Measurements from ENCODE around the gene FRMD1.

DNA sequence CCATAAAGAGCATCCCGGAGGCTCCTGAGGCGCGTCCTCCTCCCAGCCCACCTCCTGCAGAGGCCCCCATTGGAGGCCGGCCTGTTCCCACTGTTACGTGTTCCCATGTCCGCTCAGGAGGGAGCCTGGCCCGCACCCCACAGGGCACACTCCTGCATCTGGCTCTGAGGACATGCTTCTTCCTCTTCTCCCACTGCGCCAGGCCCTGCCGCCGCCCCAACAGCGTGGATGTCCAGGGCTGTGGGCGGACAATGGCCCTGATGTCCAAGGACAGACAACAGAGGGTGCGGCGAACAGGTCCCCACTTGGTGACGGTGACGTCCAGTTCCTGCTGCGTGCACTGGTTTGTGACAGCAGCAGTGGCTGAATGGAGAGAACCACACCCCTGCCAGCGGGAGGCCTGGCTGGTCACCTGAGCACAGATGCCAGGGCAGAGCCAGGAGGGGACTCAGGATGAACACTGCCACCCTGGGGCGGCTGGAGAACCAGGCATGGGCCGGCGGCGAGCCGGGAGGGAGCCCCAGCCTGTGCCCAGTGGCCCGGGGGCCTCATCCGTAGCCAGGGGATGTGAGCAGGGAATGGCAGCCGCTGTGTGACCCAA lies 26.6 kb downstream of the FRMD1 start:
- TF ChIP-seq, protein P1, sequence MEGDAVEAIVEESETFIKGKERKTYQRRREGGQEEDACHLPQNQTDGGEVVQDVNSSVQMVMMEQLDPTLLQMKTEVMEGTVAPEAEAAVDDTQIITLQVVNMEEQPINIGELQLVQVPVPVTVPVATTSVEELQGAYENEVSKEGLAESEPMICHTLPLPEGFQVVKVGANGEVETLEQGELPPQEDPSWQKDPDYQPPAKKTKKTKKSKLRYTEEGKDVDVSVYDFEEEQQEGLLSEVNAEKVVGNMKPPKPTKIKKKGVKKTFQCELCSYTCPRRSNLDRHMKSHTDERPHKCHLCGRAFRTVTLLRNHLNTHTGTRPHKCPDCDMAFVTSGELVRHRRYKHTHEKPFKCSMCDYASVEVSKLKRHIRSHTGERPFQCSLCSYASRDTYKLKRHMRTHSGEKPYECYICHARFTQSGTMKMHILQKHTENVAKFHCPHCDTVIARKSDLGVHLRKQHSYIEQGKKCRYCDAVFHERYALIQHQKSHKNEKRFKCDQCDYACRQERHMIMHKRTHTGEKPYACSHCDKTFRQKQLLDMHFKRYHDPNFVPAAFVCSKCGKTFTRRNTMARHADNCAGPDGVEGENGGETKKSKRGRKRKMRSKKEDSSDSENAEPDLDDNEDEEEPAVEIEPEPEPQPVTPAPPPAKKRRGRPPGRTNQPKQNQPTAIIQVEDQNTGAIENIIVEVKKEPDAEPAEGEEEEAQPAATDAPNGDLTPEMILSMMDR (IDR thresholded peaks at IDR 0.05; ENCODE audit: control extremely low read depth in 1 of 3, insufficient read depth in 1 of 3, low read depth in 1 of 3, low read length in 3 of 3), result no peak
- TF ChIP-seq, protein P2, sequence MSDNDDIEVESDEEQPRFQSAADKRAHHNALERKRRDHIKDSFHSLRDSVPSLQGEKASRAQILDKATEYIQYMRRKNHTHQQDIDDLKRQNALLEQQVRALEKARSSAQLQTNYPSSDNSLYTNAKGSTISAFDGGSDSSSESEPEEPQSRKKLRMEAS (IDR thresholded peaks at IDR 0.05), result no peak
- TF ChIP-seq RFX5 (IDR thresholded peaks at IDR 0.05; ENCODE audit: borderline replicate concordance, low read depth, low read length) (no peak), POLR2AphosphoS5 (IDR thresholded peaks at IDR 0.05; ENCODE audit: low read depth, low read length) (no peak), SIN3A (conservative IDR thresholded peaks at IDR 0.05 in 1 of 2, IDR thresholded peaks at IDR 0.05 in 1 of 2; ENCODE audit: low read depth in 1 of 2, low read length in 2 of 2) (no peak), POLR2A (IDR thresholded peaks at IDR 0.05; ENCODE audit: control extremely low read depth in 1 of 2, low read depth in 2 of 2, low read length in 2 of 2) (no peak), JUN (IDR thresholded peaks at IDR 0.05; ENCODE audit: low read depth, low read length) (no peak), ZNF274 (IDR thresholded peaks at IDR 0.05; ENCODE audit: borderline replicate concordance, extremely low read depth, low read length) (no peak), RXRA (IDR thresholded peaks at IDR 0.05; ENCODE audit: insufficient read depth, low read depth, low read length) (no peak), PHF8 (conservative IDR thresholded peaks at IDR 0.05; ENCODE audit: low read depth, low read length) (no peak), SRF (IDR thresholded peaks at IDR 0.05; ENCODE audit: low read depth, low read length) (no peak)
- TF ChIP-seq, protein P3, sequence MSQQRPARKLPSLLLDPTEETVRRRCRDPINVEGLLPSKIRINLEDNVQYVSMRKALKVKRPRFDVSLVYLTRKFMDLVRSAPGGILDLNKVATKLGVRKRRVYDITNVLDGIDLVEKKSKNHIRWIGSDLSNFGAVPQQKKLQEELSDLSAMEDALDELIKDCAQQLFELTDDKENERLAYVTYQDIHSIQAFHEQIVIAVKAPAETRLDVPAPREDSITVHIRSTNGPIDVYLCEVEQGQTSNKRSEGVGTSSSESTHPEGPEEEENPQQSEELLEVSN (IDR thresholded peaks at IDR 0.05), result no peak
- TF ChIP-seq, protein P4, sequence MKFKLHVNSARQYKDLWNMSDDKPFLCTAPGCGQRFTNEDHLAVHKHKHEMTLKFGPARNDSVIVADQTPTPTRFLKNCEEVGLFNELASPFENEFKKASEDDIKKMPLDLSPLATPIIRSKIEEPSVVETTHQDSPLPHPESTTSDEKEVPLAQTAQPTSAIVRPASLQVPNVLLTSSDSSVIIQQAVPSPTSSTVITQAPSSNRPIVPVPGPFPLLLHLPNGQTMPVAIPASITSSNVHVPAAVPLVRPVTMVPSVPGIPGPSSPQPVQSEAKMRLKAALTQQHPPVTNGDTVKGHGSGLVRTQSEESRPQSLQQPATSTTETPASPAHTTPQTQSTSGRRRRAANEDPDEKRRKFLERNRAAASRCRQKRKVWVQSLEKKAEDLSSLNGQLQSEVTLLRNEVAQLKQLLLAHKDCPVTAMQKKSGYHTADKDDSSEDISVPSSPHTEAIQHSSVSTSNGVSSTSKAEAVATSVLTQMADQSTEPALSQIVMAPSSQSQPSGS (IDR thresholded peaks at IDR 0.05; ENCODE audit: low read length), result no peak
